Measurements from ENCODE around the gene NECAB2.

The NECAB2 gene

DNA sequence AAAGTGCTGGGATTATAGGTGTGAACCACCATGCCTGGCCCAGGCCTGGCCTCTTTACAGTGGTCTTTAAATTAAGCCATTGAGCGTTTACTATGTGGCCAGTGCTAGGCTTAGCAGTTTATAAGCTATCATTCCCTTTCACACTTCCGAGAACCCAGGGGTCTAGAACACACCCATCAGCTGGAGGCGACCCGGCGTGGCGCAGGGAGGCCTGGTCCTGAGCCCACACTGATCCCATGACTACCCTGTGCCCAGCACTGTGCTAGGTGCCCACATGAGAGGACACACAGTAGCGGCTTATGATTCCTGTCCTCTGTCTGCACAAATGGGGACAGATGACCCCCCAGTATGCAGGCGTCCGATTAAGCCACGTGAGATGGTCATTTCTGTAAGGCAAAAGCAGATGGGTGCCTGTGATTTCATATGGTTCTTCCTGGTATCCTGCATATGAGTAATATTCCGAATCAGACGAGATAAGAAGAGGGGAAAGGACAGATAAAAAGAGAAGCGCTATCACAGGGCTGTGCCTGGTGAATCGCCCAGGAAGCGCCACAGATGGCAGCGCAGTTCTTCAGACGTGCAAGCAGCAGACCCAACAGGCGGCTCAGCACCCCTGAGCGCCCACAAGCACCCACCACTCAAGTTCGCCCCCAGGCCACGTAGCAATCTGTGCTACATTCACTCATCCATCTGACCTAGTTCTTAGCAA is 9.8 kb upstream of the NECAB2 start:
- Histone ChIP-seq H3K36me3 (ENCODE audit: control insufficient read depth, low read length) (no peaks in the 10 kb centered on the region), H3K79me2 (ENCODE audit: control insufficient read depth, low read length) (no peaks in the 10 kb centered on the region), H3K27me3 (ENCODE audit: control insufficient read depth, low read length) (no peaks in the 10 kb centered on the region), H3K9me3 (ENCODE audit: control insufficient read depth, insufficient read depth, low read length) (no peaks in the 10 kb centered on the region), H3K9me2 (replicated peaks; ENCODE audit: control insufficient read depth, low read length) (no peaks in the 10 kb centered on the region), H3K4me1 (ENCODE audit: control insufficient read depth, low read length) (no peaks in the 10 kb centered on the region), H3K4me3 (ENCODE audit: low read length) (no peak overlapping the region), H3K4me2 (ENCODE audit: low read length) (no peak overlapping the region), H4K20me1 (ENCODE audit: control insufficient read depth, insufficient read depth, low read depth, low read length) (no peaks in the 10 kb centered on the region), H3K27ac (ENCODE audit: low read depth, low read length) (no peak overlapping the region), H3F3A (ENCODE audit: control insufficient read depth, insufficient read depth) (no peaks in the 10 kb centered on the region)
- no peak for TF ChIP-seq EZH2phosphoT487 (IDR thresholded peaks at IDR 0.05; ENCODE audit: borderline replicate concordance, low read length)
- TF ChIP-seq, protein P1, sequence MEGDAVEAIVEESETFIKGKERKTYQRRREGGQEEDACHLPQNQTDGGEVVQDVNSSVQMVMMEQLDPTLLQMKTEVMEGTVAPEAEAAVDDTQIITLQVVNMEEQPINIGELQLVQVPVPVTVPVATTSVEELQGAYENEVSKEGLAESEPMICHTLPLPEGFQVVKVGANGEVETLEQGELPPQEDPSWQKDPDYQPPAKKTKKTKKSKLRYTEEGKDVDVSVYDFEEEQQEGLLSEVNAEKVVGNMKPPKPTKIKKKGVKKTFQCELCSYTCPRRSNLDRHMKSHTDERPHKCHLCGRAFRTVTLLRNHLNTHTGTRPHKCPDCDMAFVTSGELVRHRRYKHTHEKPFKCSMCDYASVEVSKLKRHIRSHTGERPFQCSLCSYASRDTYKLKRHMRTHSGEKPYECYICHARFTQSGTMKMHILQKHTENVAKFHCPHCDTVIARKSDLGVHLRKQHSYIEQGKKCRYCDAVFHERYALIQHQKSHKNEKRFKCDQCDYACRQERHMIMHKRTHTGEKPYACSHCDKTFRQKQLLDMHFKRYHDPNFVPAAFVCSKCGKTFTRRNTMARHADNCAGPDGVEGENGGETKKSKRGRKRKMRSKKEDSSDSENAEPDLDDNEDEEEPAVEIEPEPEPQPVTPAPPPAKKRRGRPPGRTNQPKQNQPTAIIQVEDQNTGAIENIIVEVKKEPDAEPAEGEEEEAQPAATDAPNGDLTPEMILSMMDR (IDR thresholded peaks at IDR 0.05; ENCODE audit: low read depth, low read length, poor library complexity, severe bottlenecking): no peak

DNA sequence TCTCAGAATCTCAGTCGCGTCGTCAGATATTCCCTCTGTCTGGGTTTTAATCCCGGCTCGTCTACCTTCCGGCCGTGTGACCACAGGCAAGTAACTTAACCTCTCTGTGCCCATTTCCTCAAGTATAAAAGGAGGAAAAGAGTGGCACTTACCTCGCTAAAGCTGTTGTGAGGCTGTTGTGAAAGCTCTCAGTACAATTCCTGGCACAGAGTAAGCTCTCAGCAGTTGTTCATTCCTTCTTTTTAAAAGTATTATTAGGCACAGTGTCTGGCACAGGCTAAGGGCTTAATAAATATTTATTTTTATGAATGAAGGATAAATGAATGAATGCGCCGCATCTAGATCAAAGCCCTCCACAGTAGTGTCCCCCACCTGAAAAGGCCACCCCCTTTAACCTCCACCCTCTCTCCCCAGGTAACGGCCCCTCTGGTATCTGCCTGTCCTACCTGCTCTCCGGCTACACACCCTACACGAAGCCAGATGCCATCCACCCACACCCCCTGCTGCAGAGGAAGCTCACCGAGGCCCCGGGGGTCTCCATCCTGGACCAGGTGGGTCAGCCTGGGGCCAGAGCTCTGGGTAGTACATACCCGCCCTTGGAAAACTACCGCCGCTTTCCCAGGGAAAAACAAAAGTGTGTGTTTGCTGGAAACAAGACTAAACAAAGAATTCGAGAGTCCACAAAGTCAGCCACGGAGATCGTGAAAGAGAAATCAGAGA is 9.0 kb upstream of the NECAB2 start:
- Histone ChIP-seq H3K79me2 (ENCODE audit: control insufficient read depth, low read length) (no peaks in the 10 kb centered on the region), H3K4me2 (ENCODE audit: low read length) (no peak overlapping the region)
- TF ChIP-seq, protein P1 (IDR thresholded peaks at IDR 0.05; ENCODE audit: low read depth, low read length, poor library complexity, severe bottlenecking): no peak
- TF ChIP-seq EZH2phosphoT487 (IDR thresholded peaks at IDR 0.05; ENCODE audit: borderline replicate concordance, low read length): no peak

DNA sequence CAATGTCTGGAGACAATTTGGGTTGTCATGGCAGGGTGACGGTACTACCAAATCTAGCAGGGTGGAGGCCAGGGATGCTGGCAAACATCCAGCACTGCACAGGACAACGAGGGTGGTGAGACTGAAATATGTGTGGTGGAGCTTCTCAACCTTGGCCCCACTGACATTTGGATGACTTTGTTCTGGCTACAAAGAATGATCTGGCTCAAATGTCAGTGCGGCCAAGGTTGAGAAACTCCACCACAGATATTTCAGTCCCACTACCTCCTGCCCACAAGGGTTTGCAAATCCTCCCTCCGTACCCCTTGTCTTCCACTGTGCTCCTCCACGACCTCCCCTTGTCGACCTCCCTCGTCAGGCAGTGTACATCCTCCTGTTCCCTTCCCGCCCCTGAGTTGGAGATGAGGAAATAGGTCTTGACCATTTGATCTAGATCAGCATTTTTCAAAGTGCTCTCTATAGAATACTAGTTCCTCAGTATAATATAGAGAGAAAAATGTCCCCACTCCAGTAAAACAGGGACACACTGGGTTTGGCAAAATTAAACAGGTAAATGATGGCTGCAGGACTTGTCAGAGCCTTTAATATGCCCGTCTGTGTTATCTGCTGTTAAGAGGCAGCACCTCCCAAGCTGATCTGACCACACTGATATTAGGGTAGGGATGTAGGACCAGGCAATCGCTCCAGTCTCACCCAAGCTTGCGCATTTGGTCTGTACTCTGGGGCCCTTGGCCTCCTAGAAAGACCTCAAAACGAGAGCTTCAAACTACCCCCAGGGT is 8.2 kb upstream of the NECAB2 start:
- Histone ChIP-seq H3K27ac (ENCODE audit: low read depth, low read length) (no peak overlapping the region), H3K9me3 (ENCODE audit: control insufficient read depth, insufficient read depth, low read length) (no peaks in the 10 kb centered on the region), H3K79me2 (ENCODE audit: control insufficient read depth, low read length) (no peaks in the 10 kb centered on the region), H3K36me3 (ENCODE audit: control insufficient read depth, low read length) (no peaks in the 10 kb centered on the region), H4K20me1 (ENCODE audit: control insufficient read depth, insufficient read depth, low read depth, low read length) (no peaks in the 10 kb centered on the region), H3K4me3 (ENCODE audit: low read length) (no peak overlapping the region), H3K9me2 (replicated peaks; ENCODE audit: control insufficient read depth, low read length) (no peaks in the 10 kb centered on the region), H3F3A (ENCODE audit: control insufficient read depth, insufficient read depth) (no peaks in the 10 kb centered on the region), H3K4me1 (ENCODE audit: control insufficient read depth, low read length) (no peaks in the 10 kb centered on the region), H3K27me3 (ENCODE audit: control insufficient read depth, low read length) (no peaks in the 10 kb centered on the region), H3K4me2 (ENCODE audit: low read length) (no peak overlapping the region)
- TF ChIP-seq, protein P1 (IDR thresholded peaks at IDR 0.05; ENCODE audit: low read depth, low read length, poor library complexity, severe bottlenecking): no peak
- TF ChIP-seq EZH2phosphoT487 (IDR thresholded peaks at IDR 0.05; ENCODE audit: borderline replicate concordance, low read length): no peak

More for the DNA sequence above, 9.0 kb upstream of the NECAB2 start:
- Histone ChIP-seq H3K9me2 (replicated peaks; ENCODE audit: control insufficient read depth, low read length) (no peaks in the 10 kb centered on the region), H3K36me3 (ENCODE audit: control insufficient read depth, low read length) (no peaks in the 10 kb centered on the region), H3K4me1 (ENCODE audit: control insufficient read depth, low read length) (no peaks in the 10 kb centered on the region), H3K4me3 (ENCODE audit: low read length) (no peak overlapping the region), H3K27me3 (ENCODE audit: control insufficient read depth, low read length) (no peaks in the 10 kb centered on the region), H3F3A (ENCODE audit: control insufficient read depth, insufficient read depth) (no peaks in the 10 kb centered on the region), H3K9me3 (ENCODE audit: control insufficient read depth, insufficient read depth, low read length) (no peaks in the 10 kb centered on the region), H3K27ac (ENCODE audit: low read depth, low read length) (no peak overlapping the region), H4K20me1 (ENCODE audit: control insufficient read depth, insufficient read depth, low read depth, low read length) (no peaks in the 10 kb centered on the region)

Measured in DOHH2 (cell line).